ENCODE data around the gene LENEP. TPM values are rescaled to one million over a fixed set of nuclear protein-coding genes. Genes with fewer than 3 reads are reported as not detected.

The LENEP gene
- total RNA-seq, 2 donors from 2014 or later, result not detected

DNA sequence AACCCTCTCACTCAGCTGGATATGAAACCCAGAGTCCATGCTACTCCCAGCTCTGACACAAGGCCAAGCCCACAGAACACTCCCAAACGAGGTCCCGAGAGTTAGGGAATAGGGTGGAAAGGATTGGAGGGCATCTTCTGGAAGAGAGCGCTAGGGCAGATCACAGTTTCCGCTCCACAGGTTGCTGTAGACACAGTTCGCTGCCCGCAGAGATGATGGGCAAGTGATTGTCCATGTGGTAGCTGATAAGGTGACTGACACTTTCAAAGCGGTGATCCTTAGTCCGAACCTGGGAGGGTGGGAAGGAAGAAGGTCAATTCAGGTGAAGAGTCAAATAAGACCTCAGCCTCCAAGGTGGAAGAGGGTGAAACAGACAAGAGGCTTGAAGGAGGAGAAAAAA lies 29.7 kb upstream of the LENEP start:
- no peaks in the 10 kb centered on the region for H3K9me3 ChIP-seq
- no peak overlapping the region for H3K4me3 ChIP-seq
- no peak for DNase-seq (ENCODE audit: low spot score)
- TF ChIP-seq CTCF (IDR thresholded peaks at IDR 0.05), result no peak
- no peak for TF ChIP-seq POLR2AphosphoS5 (IDR thresholded peaks at IDR 0.05)
- no peak for TF ChIP-seq POLR2A (IDR thresholded peaks at IDR 0.05)
- peak overlapping the region in 1 of 2 donors; percentile 99 for H3K27ac ChIP-seq
- peaks cover 16% of the 10 kb centered on the region for H3K4me1 ChIP-seq (replicated peaks)
- intact Hi-C loops (cut with DNase I), result loop anchor here (5.0 kb wide), 2 partner anchors 34 to 89 kb away; partner anchors contain the start of gene ADAM15
- peaks cover 0 to 14% of the 10 kb centered on the region in 2 donors for H3K36me3 ChIP-seq
- H3K27me3 ChIP-seq (replicated peaks; ENCODE audit: insufficient read depth), result no peaks in the 10 kb centered on the region
- 77% methylated on average over 8 of the region's 8 CpGs for WGBS

DNA sequence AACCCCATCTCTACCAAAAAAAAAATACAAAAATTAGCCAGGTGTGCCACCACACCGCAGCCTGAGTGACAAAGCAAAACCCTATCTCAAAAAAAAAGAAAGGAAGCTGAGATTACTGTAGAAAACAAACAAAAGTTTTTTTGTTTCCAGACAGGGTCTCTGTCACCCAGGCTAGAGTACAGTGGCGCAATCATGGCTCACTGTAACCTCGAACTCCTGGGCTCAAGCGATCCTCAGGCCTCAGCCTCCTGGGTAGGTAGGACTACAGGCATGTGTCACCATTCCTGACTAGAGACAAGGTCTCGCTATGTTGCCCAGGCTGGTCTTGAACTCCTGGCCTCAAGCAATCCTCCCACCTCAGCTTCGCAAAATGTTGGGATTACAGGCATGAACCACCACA lies 29.0 kb upstream of the LENEP start:
- H3K36me3 ChIP-seq, result peaks cover 0 to 14% of the 10 kb centered on the region in 2 donors
- 86% methylated on average over 6 of the region's 6 CpGs for WGBS
- peaks cover 16% of the 10 kb centered on the region for H3K4me1 ChIP-seq (replicated peaks)
- H3K4me3 ChIP-seq, result no peak overlapping the region
- no peaks in the 10 kb centered on the region for H3K9me3 ChIP-seq
- no peak for DNase-seq (ENCODE audit: low spot score)
- TF ChIP-seq POLR2A (IDR thresholded peaks at IDR 0.05) (no peak), POLR2AphosphoS5 (IDR thresholded peaks at IDR 0.05) (no peak), CTCF (IDR thresholded peaks at IDR 0.05) (no peak)
- no peak overlapping the region for H3K27ac ChIP-seq
- intact Hi-C loops (cut with DNase I), result loop anchor here (5.0 kb wide), 2 partner anchors 33 to 88 kb away; partner anchors contain the start of gene ADAM15
- H3K27me3 ChIP-seq (replicated peaks; ENCODE audit: insufficient read depth), result no peaks in the 10 kb centered on the region

GRCh38 chr1:154966111-154966510 lies 27.3 kb upstream of the LENEP start:
- no peak overlapping the region for H3K27ac ChIP-seq
- no peak for TF ChIP-seq CTCF (IDR thresholded peaks at IDR 0.05)
- no peak for TF ChIP-seq POLR2A (IDR thresholded peaks at IDR 0.05)
- no peak for TF ChIP-seq POLR2AphosphoS5 (IDR thresholded peaks at IDR 0.05)
- WGBS, result 88% methylated on average over 7 of the region's 7 CpGs
- peaks cover 15% of the 10 kb centered on the region for H3K4me1 ChIP-seq (replicated peaks)
- intact Hi-C loops (cut with DNase I), result no loop called here
- H3K9me3 ChIP-seq, result no peaks in the 10 kb centered on the region
- no peak overlapping the region for H3K4me3 ChIP-seq
- no peak for DNase-seq (ENCODE audit: low spot score)
- H3K27me3 ChIP-seq (replicated peaks; ENCODE audit: insufficient read depth), result no peaks in the 10 kb centered on the region
- peaks cover 0 to 14% of the 10 kb centered on the region in 2 donors for H3K36me3 ChIP-seq

DNA sequence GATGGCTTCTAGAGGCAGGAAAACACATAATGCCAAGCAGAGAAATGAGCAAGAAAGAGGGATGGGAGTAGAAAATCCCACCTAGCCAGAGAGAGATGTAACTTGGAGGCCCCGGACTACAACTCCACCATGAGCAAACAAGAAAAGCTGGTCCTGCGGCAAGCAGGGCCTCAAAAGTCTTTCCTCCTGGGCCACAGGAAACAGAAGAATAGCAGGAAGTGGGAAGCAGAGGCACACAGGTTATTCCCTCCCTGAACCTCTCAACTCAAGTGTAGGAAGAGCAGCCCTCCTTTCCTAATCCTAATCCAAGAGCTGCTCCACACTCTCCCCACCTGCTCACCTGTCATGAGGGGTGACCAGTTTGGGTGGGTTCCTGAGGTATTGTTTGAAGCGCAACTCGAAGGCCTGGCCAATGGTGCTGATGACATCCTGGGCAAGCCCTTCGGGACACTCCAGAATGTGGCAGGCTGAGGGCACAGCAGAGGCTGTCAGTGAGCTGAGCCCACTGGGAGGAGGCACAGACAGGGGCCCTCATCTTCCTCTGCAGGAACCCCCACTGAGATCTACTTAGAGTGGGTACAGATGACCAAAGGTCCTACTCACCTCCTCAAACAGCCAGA lies 25.9 kb upstream of the LENEP start:
- peaks cover 22% of the 10 kb centered on the region for H3K4me1 ChIP-seq (replicated peaks)
- no peaks in the 10 kb centered on the region for H3K27me3 ChIP-seq (replicated peaks; ENCODE audit: insufficient read depth)
- TF ChIP-seq POLR2A (IDR thresholded peaks at IDR 0.05), result no peak
- no peak for TF ChIP-seq CTCF (IDR thresholded peaks at IDR 0.05)
- peak; percentile 26 for TF ChIP-seq POLR2AphosphoS5 (IDR thresholded peaks at IDR 0.05)
- DNase-seq (ENCODE audit: low spot score), result no peak
- peak overlapping the region; percentile 19 to 99 for H3K27ac ChIP-seq
- intact Hi-C loops (cut with DNase I), result no loop called here
- WGBS, result 70% methylated on average over 4 of the region's 5 CpGs
- H3K36me3 ChIP-seq, result peaks cover 0 to 14% of the 10 kb centered on the region in 2 donors
- no peak overlapping the region for H3K4me3 ChIP-seq
- H3K9me3 ChIP-seq, result no peaks in the 10 kb centered on the region

GRCh38 chr1:154968731-154969130 lies 24.7 kb upstream of the LENEP start:
- no peak overlapping the region for H3K4me3 ChIP-seq
- WGBS, result 92% methylated on average over 3 of the region's 3 CpGs

More at GRCh38 chr1:154968731-154969130, 24.7 kb upstream of the LENEP start:
- no peak for TF ChIP-seq POLR2AphosphoS5 (IDR thresholded peaks at IDR 0.05)
- TF ChIP-seq POLR2A (IDR thresholded peaks at IDR 0.05), result no peak
- TF ChIP-seq CTCF (IDR thresholded peaks at IDR 0.05), result no peak
- no peak for DNase-seq (ENCODE audit: low spot score)
- Histone ChIP-seq H3K9me3 (no peaks in the 10 kb centered on the region), H3K27me3 (replicated peaks; ENCODE audit: insufficient read depth) (no peaks in the 10 kb centered on the region), H3K36me3 (peaks cover 0 to 14% of the 10 kb centered on the region in 2 donors), H3K4me1 (replicated peaks) (peaks cover 14% of the 10 kb centered on the region), H3K27ac (peak overlapping the region; percentile 98 to 99)
- intact Hi-C loops (cut with DNase I), result no loop called here
